K562 (cell line): Measurements from ENCODE around the gene CCDC85A. TPM values are rescaled to one million over a fixed set of nuclear protein-coding genes. Genes with fewer than 3 reads are reported as not detected.

ENCODE experiments used
- ATAC-seq: fragments of 200-7000 bp; cut with Tn5 transposase; 3 replicates; pipeline ENCODE4 v1.9.1; 2020; ENCODE audit warnings: moderate library complexity
- BruUV-seq: library from RNA; stranded (reverse); fragments of 400-500 nt; replicated peaks from 2 replicates; lab custom pipeline; 2021; lab: Mats Ljungman, UMichigan
- CTCF ChIA-PET: fragments of 300-600 bp; formaldehyde crosslinking; extraction: SDS; loops from one replicate; lab custom pipeline; 2021; ENCODE audit warnings: low intra/inter-chr PET ratio; lab: Yijun Ruan, JAX
- POLR2A ChIA-PET: fragments of 300-600, 350-650 bp; sonication (Branson Sonifier 250); formaldehyde crosslinking; extraction: SDS; loops from one replicate; lab custom pipeline; 2021; ENCODE audit warnings: antibody characterized with exemption, inconsistent platforms; lab: Yijun Ruan, JAX
- DNase-seq, 4 experiments: peaks; one replicate each; pipeline versions ENCODE4 v3.0.0 to v3.0.0-alpha.2; 2011 to 2018; ENCODE audit warnings: low spot score in 3 of 4, mixed read lengths in 3 of 4; ENCODE audit errors: extremely low read depth in 1 of 4
- FAIRE-seq: peaks from 2 replicates; lab custom pipeline; 2011; peaks lifted over from hg19 to GRCh38; lab: Jason Lieb, UNC
- H2AFZ ChIP-seq: 2 replicates; pipeline ENCODE4 v1.6.0; 2011; ENCODE audit warnings: low read depth, low read length, control low read depth, inconsistent platforms
- H3K27ac ChIP-seq: fragments of 200-600 bp; 3 replicates; pipeline ENCODE4 v1.8.0; 2011; ENCODE audit warnings: low read depth, mild to moderate bottlenecking, control low read depth, inconsistent platforms, low read length, moderate library complexity, mixed read lengths; ENCODE audit errors: extremely low read depth
- H3K27me3 ChIP-seq, 2 experiments: fragments of 300-600 bp in 1 of 2; 2 replicates in 1 of 2; 3 replicates in 1 of 2; pipeline versions ENCODE4 v1.6.0 to v1.8.0; 2011; ENCODE audit warnings: inconsistent platforms in 2 of 2, low read length in 2 of 2, mild to moderate bottlenecking in 1 of 2, mixed read lengths in 1 of 2, moderate library complexity in 1 of 2; ENCODE audit not compliant: control insufficient read depth in 2 of 2, insufficient read depth in 2 of 2
- H3K36me3 ChIP-seq: fragments of 300-600 bp; 3 replicates; pipeline ENCODE4 v1.8.0; 2011; ENCODE audit warnings: mild to moderate bottlenecking, low read length, inconsistent platforms; ENCODE audit not compliant: control insufficient read depth, insufficient read depth
- H3K4me1 ChIP-seq, 2 experiments: fragments of 200-600 bp in 1 of 2; replicated peaks in 1 of 2; 2 replicates in 1 of 2; 3 replicates in 1 of 2; pipeline versions ENCODE4 v1.5.1 to v1.8.0; 2011; ENCODE audit warnings: inconsistent platforms in 2 of 2, low read length in 2 of 2, mild to moderate bottlenecking in 1 of 2, mixed read lengths in 1 of 2, moderate library complexity in 1 of 2; ENCODE audit not compliant: control insufficient read depth in 2 of 2, insufficient read depth in 2 of 2
- H3K4me2 ChIP-seq: 2 replicates; pipeline ENCODE4 v1.6.1; 2011; ENCODE audit warnings: low read length, control low read depth, inconsistent platforms, mixed read lengths; ENCODE audit not compliant: insufficient read depth
- H3K4me3 ChIP-seq: fragments of 200-600 bp; sonication (generic), shearing (Covaris generic); 2 replicates; pipeline ENCODE4 v1.5.1; 2016; ENCODE audit warnings: control low read depth, inconsistent platforms
- H3K79me2 ChIP-seq: fragments of 200-600 bp; 3 replicates; pipeline ENCODE4 v1.8.0; 2011; ENCODE audit warnings: low read length, inconsistent platforms; ENCODE audit not compliant: control insufficient read depth, insufficient read depth
- H3K9ac ChIP-seq, 2 experiments: 2 replicates each; pipeline versions ENCODE4 v1.6.0 to v1.6.1; 2011; ENCODE audit warnings: low read depth in 2 of 2, low read length in 2 of 2, control low read depth in 1 of 2, inconsistent platforms in 1 of 2, mild to moderate bottlenecking in 1 of 2, mixed read lengths in 1 of 2; ENCODE audit not compliant: insufficient read depth in 1 of 2
- H3K9me1 ChIP-seq: one replicate; pipeline ENCODE4 v1.6.0; 2011; ENCODE audit warnings: inconsistent platforms, mild to moderate bottlenecking, low read length, moderate library complexity; ENCODE audit not compliant: control insufficient read depth, insufficient read depth
- H3K9me3 ChIP-seq: replicated peaks from 2 replicates; pipeline ENCODE4 v1.5.1; 2011; ENCODE audit warnings: low read depth, low read length, inconsistent platforms; ENCODE audit not compliant: control insufficient read depth, insufficient read depth
- H4K20me1 ChIP-seq: replicated peaks from 2 replicates; pipeline ENCODE4 v1.6.1; 2011; ENCODE audit warnings: low read length, inconsistent platforms, mixed read lengths; ENCODE audit not compliant: control insufficient read depth, insufficient read depth
- ARID4B ChIP-seq: sonication (generic); formaldehyde crosslinking; IDR thresholded peaks from 2 replicates; pipeline ENCODE4 v1.8.0; 2022; ENCODE audit warnings: mild to moderate bottlenecking, missing genetic modification reagents
- BRD9 ChIP-seq: fragments of 450-650 bp; IDR thresholded peaks from 2 replicates; pipeline ENCODE4 v1.6.1; 2018; ENCODE audit warnings: low read depth; ENCODE audit not compliant: partially characterized antibody
- STAG1 ChIP-seq: sonication (generic); formaldehyde crosslinking; IDR thresholded peaks from 2 replicates; pipeline ENCODE4 v1.5.0; 2020; ENCODE audit warnings: missing genetic modification reagents, borderline replicate concordance
- TBL1XR1 ChIP-seq, 2 experiments: IDR thresholded peaks; 2 replicates each; pipeline ENCODE4 v1.6.1; 2012; ENCODE audit warnings: improper control_type of control experiment in 2 of 2, low read length in 2 of 2, mild to moderate bottlenecking in 1 of 2
- THRAP3 ChIP-seq: fragments of 450-650 bp; IDR thresholded peaks from 2 replicates; pipeline ENCODE4 v1.6.1; 2016; ENCODE audit warnings: mild to moderate bottlenecking, inconsistent platforms, borderline replicate concordance
- ZKSCAN1 ChIP-seq: fragments of 150-350 bp; IDR thresholded peaks from 2 replicates; pipeline ENCODE4 v1.6.1; 2016; ENCODE audit warnings: low read depth, low read length
- ZNF174 ChIP-seq: fragments of 250-450 bp; sonication (Bioruptor Pico); IDR thresholded peaks from 2 replicates; pipeline ENCODE4 v1.4.0; 2020; ENCODE audit warnings: mild to moderate bottlenecking
- ZNF224 ChIP-seq: sonication (generic); formaldehyde crosslinking; IDR thresholded peaks from 2 replicates; pipeline ENCODE4 v1.8.0; 2022; ENCODE audit warnings: mild to moderate bottlenecking, missing genetic modification reagents
- ZNF444 ChIP-seq: fragments of 250-450 bp; sonication (Bioruptor Pico); IDR thresholded peaks from 2 replicates; pipeline ENCODE4 v1.4.0; 2020; ENCODE audit warnings: mild to moderate bottlenecking, moderate library complexity
- ZNF561 ChIP-seq: fragments of 450-650 bp; formaldehyde crosslinking; conservative IDR thresholded peaks from 2 replicates; pipeline ENCODE4 v1.4.0; 2020; ENCODE audit warnings: mild to moderate bottlenecking, moderate library complexity
- WGBS: fragments of 100-300 bp; shearing (Covaris generic); methylation state at CpG from one replicate; pipeline ENCODE4 v1.1.6; 2016; ENCODE audit warnings: low coverage, mixed read lengths; ENCODE audit not compliant: insufficient coverage; ENCODE audit errors: missing lambda C conversion rate; 5-methylcytosine and 5-hydroxymethylcytosine counted together
- in situ Hi-C: fragments of 300-500 bp; cut with MboI; formaldehyde crosslinking; loops from 4 replicates; pipeline ENCODE4 v1.15.0; 2018; ENCODE audit warnings: inconsistent platforms, mixed read lengths
- intact Hi-C: fragments of 100-400 bp; cut with micrococcal nuclease; formaldehyde crosslinking; loops from 2 replicates; pipeline ENCODE4 v1.14.2; 2022
- polyA plus RNA-seq, 8 experiments: library from polyadenylated mRNA; depleted of rRNA in 4 of 8; stranded (reverse) in 5 of 8; unstranded in 3 of 8; fragments of >200 nt; fragmentation: Nextera tagmentation in 2 of 8; fragmentation: Illumina TruSeq in 1 of 8; extraction: Ambion mirVana in 2 of 8; extraction: Trizol in 1 of 8; gene quantifications; 2 replicates each; pipeline versions ENCODE4 v1.2.1 to v1.2.3, GENCODE V29; 2011 to 2014; ENCODE audit warnings: inconsistent platforms in 1 of 8, missing spikeins in 1 of 8
- total RNA-seq, 7 experiments: library from RNA; depleted of rRNA in 6 of 7; stranded (reverse); fragments of >200 nt in 6 of 7; fragmentation: Illumina TruSeq in 2 of 7; extraction: Trizol in 2 of 7; gene quantifications; 2 replicates each; pipeline versions ENCODE4 v1.2.1 to v1.2.3, GENCODE V29; 2011 to 2021; ENCODE audit warnings: low replicate concordance in 1 of 7

The CCDC85A gene
- total and polyA plus RNA-seq, 9 of the 15 experiments (the other 6 are each of a cell fraction or from before 2014, with no cell fraction given), result 0.03 to 0.14 (median 0.10) TPM; not detected in 5

- Histone ChIP-seq H3K9ac (no peak overlapping the region), H4K20me1 (no peaks in the 10 kb centered on the region), H3K79me2 (no peaks in the 10 kb centered on the region), H2AFZ (no peak overlapping the region), H3K27me3 (no peaks in the 10 kb centered on the region), H3K4me3 (no peak overlapping the region), H3K36me3 (no peaks in the 10 kb centered on the region), H3K27ac (no peak overlapping the region), H3K9me1 (no peaks in the 10 kb centered on the region), H3K4me2 (no peak overlapping the region), H3K4me1 (peaks cover 0 to 10% of the 10 kb centered on the region in 2 experiments; a peak in 2 of 5 replicates), H3K9me3 (no peaks in the 10 kb centered on the region)
- ChIA-PET POLR2A (no interaction called here), CTCF (no interaction called here)
- in situ Hi-C loops, result no loop called here
- ATAC-seq, result no peak
- no peak for DNase-seq
- BruUV-seq, result no TSS peak
- intact Hi-C loops, result no loop called here
- TF ChIP-seq STAG1 (no peak), ARID4B (CRISPR knock-in tag) (no peak), ZNF174 (no peak), ZKSCAN1 (no peak), ZNF444 (CRISPR knock-in tag) (no peak), TBL1XR1 (IDR thresholded peaks at IDR 0.05; ENCODE audit: low read length in 2 of 2) (no peak), BRD9 (no peak), THRAP3 (no peak), ZNF224 (no peak), ZNF561 (no peak)
- no peak for FAIRE-seq
- WGBS, result 41% methylated on average over 3 of the region's 3 CpGs
Measured at GRCh38 chr2:56148825-56149224, 35.0 kb upstream of the CCDC85A start.
